ENCODE results near the gene TEX19.
"Not testable (repeated sequence)": the region's sequence is repeated elsewhere in the genome, so short reads cannot be mapped to it uniquely, and the experiment has no call there.

The TEX19 gene

DNA sequence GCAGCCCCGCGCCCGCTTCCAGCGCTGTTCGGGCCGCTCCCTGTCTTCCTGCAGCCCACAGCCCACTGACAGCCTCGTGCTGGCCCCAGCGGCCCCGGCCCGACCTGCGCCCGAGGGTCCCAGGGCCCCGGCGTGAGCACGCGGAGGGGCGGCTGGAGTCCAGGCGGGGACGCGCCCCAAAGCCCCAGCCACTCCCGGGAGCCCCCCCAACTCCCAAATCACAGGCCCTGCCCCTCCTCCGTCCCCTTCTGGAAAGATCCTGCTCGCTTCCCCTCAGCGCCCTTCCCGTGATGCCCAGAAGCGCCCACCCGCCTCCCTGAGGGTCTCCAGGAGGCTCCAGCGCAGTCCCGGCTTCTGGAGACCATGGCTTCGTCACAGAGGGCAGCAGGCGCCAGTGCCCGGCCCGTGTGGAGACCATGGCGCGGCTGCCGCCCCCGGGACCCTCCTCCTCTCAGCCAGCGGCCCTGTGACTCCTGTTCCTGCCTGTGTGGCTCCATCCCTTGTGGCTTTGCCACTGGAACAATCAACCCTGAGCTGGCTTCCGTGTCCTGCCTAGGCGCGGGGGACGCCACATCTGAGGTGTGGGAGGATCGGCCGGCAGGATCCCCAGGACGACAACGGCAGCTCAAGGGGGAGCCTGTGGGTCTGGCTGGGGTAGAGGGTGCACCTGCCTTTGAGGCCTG lies 16.5 kb downstream of the TEX19 start:
- no peak for DNase-seq (ENCODE audit: low read depth in 2 of 2)

DNA sequence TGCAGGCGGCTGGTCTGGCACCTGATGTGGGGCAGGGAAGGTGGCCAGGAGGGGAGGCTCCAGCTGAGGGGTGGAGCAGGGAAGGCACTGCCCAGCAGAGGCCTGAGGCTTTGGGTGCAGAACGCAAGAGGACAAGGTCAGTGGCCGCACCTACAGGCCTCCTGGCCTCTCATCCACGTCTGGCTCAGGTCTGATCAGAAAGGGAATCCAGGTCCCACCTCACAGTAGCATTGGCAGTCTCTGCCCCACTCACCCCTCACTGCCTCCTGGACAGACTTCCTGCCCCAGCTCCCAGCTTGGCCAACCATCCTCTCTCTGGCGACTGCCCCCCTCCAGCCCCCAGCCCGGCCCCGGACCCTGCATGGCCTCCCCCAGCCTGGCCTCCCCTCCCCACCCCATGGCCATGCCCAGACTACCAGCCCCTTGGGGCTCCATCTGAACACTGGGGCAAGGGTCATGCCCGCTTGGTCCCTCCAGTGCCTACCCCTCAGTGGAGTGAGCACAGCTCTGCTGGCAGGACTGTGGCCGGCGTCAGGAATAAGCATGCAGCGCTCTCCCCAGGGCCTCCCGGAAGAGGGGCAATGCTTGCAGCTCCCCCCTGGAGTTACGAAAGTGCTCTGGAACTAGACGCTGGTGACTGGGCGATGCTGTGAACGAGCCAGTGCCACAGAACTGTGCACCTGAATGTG lies 17.1 kb downstream of the TEX19 start:
- no peak for DNase-seq (ENCODE audit: low read depth in 2 of 2)

DNA sequence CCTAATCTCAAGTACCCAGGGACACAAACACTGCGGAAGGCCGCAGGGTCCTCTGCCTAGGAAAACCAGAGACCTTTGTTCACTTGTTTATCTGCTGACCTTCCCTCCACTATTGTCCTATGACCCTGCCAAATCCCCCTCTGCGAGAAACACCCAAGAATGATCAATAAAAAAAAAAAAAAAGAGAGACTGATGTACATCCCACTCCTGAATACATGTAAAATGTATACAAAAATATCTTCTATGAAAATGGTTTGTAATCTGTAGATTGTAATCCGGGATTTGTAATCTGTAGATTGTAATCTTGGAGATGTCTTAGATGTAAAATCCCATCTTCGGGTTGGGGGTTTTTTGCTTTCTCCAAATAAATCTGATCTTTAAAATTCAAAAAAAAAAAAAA lies 18.2 kb downstream of the TEX19 start:
- not testable (repeated sequence) for DNase-seq (ENCODE audit: low read depth in 2 of 2)

GRCh38 chr17:82377924-82378740 lies 19.1 kb downstream of the TEX19 start:
- DNase-seq (ENCODE audit: low read depth in 2 of 2) = no peak

- no peak for DNase-seq (ENCODE audit: low read depth in 2 of 2)
These were observed 19.6 kb downstream of the TEX19 start for GRCh38 chr17:82378741-82379021.

DNA sequence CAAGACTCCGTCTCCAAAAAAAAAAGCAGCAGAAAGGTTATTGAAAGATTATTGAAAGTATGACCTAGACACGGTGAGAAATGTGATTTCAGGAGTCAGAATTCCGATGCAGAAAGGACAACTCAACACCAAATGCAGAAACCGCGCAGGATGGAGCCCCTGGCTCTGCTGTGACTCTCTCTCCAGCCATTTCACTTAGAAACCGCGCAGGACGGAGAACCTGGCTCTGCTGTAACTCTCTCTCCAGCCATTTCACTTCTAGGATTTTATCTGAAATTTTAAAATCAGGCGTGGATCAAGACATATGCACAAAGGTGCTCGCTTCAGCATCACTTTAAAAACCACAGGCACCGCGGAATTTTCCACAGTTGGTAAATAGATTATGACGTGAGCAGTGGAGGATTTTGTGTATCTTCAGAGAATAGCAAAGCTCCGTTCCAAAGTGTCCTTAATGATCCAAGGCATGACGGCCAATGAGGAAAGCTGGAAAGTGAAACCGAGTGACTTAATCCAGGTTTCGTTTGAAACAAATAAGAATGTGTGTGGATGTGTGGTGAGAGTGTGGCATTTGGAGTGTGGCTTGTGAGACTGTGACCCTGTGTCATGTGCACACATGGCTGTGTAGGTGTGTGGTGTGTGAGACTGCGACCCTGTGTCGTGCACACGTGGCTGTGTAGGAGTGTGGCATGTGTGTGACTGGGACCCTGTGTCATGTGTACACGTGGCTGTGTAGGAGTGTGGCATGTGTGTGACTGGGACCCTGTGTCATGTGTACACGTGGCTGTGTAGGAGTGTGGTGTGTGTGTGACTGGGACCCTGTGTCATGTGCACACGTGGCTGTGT lies 22.0 kb downstream of the TEX19 start:
- no peak for DNase-seq (ENCODE audit: low read depth in 2 of 2)

DNA sequence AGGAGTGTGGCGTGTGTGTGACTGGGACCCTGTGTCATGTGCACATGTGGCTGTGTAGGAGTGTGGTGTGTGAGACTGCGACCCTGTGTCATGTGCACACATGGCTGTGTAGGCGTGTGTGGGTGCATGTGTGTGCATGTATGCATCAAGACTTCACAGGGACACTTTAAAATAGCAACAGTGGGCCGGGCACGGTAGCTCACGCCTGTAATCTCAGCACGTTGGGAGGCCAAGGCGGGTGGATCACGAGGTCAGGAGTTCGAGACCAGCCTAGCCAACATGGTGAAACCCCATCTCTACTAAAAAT lies 22.6 kb downstream of the TEX19 start:
- not testable (repeated sequence) for DNase-seq (ENCODE audit: low read depth in 2 of 2)

- not testable (repeated sequence) for DNase-seq (ENCODE audit: low read depth in 2 of 2)
These were observed 23.3 kb downstream of the TEX19 start for GRCh38 chr17:82382220-82382932.

- DNase-seq (ENCODE audit: low read depth in 2 of 2) = no peak
These were observed 23.8 kb downstream of the TEX19 start for GRCh38 chr17:82382933-82383255.

DNA sequence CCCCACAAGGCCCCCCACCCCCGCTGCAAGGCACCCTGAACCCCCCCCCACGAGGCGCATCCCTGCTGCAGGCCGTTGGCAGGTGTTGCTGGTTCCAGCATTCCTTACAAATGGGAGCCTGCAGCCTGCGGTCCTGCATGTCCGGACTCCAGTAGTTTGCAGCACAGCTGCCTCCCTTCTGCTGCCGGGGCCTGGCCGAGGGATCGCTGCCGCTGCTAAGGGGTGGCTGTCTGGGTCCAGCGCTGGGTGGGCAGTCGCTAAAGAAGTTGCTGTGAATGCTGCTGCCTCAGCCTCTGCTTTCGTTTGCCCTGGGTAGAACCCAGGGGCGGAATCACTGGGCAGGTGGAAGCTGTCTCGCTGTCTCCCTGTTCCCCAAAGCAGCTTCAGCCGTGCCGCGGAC lies 24.4 kb downstream of the TEX19 start:
- no peak for DNase-seq (ENCODE audit: low read depth in 2 of 2)

GRCh38 chr17:82384051-82384729 lies 25.1 kb downstream of the TEX19 start:
- no peak for DNase-seq (ENCODE audit: low read depth in 2 of 2)

DNA sequence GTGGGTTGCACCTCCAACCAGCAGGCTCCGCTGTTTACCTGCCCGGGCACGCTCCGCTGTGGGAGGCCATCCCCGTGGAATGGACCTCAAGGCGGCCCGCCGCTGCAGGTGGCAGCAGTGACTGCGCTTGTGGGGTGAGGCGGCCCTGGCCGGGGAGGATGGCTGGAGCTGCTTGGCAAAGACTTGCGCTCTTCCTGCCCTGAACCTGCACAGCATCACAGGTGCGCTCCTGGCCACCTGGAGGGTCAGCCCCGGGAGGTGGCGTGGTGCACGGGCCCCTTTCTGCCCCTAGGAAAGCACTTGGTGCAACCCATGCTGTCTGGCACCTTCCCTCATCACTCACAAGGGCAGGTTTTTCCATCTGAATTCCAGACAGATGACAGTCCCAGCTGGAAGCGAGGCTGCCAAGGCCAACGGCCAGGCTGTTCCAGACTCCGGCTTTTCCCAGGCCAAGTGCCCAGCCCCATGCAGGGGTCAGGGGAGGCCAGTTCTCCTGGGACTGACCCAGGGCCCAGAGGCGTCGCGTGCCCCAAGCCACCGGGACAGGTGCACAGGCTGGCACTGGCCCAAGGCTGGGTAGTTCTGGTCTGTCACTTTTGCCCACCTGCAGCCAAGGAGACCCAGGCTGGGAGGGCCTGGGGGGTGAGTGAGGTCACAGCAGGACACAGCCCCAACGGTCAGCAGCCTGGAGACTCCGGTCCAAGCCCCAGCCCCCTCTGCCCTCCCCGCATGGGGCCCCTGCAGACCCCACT lies 25.9 kb downstream of the TEX19 start:
- no peak for DNase-seq (ENCODE audit: low read depth in 2 of 2)

DNA sequence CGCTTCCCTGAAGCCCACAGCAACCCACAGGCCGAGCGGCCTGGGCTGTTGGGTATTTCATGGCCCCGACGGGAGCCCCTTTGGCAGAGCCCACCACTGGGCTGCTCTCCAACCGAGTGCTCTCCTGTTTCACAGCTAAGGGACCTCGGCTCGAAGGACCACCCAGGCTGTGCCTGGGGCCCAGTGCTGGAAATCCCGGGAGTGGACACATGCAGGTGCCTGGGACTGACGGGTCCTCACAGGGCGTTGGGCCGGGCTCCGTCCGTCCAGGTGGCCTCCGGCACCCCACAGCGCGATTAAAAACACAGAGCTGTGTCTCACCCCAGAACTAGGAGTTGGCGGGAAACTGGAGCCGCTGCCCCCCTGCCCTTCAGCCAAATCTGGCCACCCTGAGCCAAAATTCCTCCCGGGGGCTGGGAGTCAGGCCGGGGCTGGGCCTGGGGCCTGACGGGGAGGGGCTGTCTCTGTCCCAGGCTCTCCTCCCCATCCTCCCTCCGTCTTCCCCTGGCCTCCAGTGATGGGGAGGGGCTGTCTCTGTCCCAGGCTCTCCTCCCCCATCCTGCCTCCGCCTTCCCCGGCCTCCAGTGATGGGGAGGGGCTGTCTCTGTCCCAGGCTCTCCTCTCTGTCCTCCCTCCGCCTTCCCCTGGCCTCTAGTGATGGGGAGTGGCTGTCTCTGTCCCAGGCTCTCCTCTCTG lies 26.7 kb downstream of the TEX19 start:
- no peak for DNase-seq (ENCODE audit: low read depth in 2 of 2)

DNA sequence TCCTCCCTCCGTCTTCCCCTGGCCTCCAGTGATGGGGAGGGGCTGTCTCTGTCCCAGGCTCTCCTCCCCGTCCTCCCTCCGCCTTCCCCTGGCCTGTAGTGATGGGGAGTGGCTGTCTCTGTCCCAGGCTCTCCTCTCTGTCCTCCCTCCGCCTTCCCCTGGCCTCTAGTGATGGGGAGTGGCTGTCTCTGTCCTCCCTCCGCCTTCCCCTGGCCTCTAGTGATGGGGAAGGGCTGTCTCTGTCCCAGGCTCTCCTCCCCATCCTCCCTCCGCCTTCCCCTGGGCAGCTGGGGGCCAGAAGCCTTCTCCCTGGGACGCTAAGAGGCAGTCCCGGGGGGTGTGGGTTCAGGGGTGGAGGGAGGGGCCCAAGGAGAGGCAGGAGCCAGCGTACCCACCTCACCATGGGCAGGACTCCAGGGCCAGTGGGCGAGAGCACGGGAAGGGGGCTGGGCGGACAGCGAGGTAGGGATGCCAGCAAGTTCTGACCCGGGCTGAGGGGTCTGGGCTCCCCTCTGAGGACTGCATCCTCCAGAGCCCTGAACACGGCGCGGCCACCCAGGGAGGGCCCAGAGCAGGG lies 27.3 kb downstream of the TEX19 start:
- DNase-seq (ENCODE audit: low read depth in 2 of 2) = no peak

DNA sequence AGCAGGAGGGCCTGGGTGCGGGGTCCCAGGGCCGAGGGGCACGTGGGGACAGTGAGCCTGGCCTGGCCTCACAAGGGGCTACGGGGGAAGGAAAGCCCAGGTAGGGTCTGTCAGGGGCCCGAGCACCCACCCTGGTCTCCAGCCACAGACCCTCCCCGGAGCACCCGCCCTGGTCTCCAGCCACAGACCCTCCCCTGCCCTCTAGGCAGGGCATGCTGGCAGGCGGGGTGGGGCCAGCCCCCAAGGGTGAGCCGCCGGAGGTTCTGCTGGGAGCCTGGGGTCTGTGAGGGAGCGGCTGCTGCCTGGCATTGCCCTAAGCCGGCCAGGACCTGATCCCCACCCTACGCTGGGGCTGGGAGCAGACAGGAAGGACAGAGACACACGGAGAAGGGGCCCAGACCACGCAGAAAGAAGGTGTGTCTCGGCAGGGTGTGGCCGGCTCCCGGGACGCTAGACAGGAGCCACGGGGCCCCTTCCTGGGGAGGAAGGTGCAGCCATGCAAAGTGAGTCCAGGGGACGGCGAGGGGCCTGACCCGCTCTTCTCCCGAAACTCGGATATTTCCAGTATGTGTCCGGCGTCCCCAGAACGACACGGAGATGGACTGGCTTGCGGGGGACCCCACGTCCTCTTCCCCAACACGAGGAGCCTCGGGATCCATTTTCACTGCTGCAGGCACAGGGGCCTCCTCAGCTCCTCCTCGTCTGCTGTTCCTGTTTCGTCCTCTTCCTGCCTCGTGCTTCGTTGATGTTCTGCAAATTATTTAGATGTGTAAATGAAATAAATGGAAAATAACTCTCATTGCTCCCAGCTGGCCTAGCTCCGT lies 28.0 kb downstream of the TEX19 start:
- no peak for DNase-seq (ENCODE audit: low read depth in 2 of 2)

DNA sequence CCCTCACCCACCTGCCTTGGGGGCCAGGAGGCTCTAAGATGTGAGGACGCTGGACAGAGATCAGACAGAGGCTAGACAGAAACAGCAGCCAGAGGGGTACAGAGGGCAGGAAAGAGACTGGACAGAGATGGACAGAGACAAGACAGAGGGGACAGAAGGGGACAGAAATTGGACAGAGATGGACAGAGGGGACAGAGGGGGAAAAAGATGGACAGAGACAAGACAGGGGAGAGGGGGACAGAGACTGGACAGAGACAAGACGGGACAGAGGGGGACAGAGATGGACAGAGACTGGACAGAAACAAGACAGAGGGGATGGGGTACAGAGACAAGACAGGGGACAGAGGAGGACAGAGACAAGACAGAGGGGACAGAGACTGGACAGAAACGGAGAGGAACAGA lies 28.7 kb downstream of the TEX19 start:
- no peak for DNase-seq (ENCODE audit: low read depth in 2 of 2)

DNA sequence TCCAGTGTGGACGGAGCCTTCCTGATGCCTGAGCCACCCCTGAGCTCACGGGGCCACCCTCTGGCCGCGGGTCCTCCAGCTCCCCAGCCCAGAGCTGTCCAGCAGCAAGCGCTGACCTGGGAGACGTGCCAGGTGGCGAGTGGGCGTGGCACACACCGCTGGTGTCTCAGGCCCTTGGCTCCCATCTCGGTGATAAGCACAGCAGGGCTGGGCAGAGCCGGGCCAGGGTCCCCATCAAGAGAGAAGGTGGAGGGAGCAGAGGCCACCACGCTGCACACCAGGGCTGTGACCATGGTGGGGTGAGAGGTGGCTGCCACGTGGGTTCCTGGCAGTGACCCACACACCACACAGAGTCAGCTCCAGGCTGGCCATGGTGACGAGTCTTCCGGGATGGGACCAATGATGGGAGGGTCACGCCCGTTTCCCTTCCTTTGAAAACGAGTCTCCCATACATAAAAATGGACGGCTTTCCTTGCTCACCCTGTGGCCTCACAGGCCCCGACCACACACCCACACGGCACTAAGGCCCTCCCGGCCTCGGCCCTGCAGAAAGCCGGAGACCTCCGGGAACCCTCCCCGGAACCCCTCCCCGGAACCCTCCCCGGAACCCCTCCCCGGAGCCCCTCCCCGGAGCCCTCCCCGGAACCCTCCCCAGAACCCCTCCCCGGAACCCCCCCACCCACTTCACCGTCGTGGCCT lies 29.3 kb downstream of the TEX19 start:
- no peak for DNase-seq (ENCODE audit: low read depth in 2 of 2)

GRCh38 chr17:82388922-82389283 lies 29.9 kb downstream of the TEX19 start:
- DNase-seq (ENCODE audit: low read depth in 2 of 2) = no peak
